T-cell (primary cell): Measurements from ENCODE around the gene TBC1D24. TPM values are rescaled to one million over a fixed set of nuclear protein-coding genes. Genes with fewer than 3 reads are reported as not detected.

Experiments used
- ATAC-seq, 4 experiments: fragments of 200-7000 bp in 3 of 4; fragments of 150-1000 bp in 1 of 4; cut with Tn5 transposase; replicated peaks in 1 of 4; 1 replicate in 3 of 4; 2 replicates in 1 of 4; pipeline ENCODE4 v1.10.0; 2021; ENCODE audit warnings: moderate library complexity in 3 of 4, mild to moderate bottlenecking in 2 of 4, moderate number of reproducible peaks in 1 of 4
- CTCF ChIA-PET, 2 donors: fragments of 300-600 bp; sonication (Branson Sonifier 250); formaldehyde crosslinking; loops; one replicate each; lab custom pipeline; 2022; ENCODE audit warnings: antibody characterized with exemption in 2 of 2; lab: Charles Lee
- POLR2A ChIA-PET, 2 donors: fragments of 300-600 bp; sonication (Branson Sonifier 250); formaldehyde crosslinking; loops; one replicate each; lab custom pipeline; 2022; ENCODE audit warnings: antibody characterized with exemption in 2 of 2; lab: Charles Lee
- DNase-seq, 35 experiments: peaks; one replicate each; pipeline versions ENCODE4 v3.0.0 to v3.0.0-alpha.2; 2013 to 2023
- H3K27ac ChIP-seq: one replicate; pipeline ENCODE4 v1.5.1; 2013; ENCODE audit warnings: low read length
- H3K27me3 ChIP-seq, 2 experiments: replicated peaks in 1 of 2; 1 replicate in 1 of 2; 2 replicates in 1 of 2; pipeline versions ENCODE4 v1.6.1 to v1.7.0; 2013; ENCODE audit warnings: low read length in 1 of 2, mixed read lengths in 1 of 2; ENCODE audit not compliant: control insufficient read depth in 2 of 2, insufficient read depth in 2 of 2; ENCODE audit errors: extremely low read depth in 1 of 2
- H3K36me3 ChIP-seq, 2 donors: 1 replicate in 1 of 2; 2 replicates in 1 of 2; pipeline versions ENCODE4 v1.6.1 to v1.7.0; 2013; ENCODE audit warnings: low read length in 1 of 2; ENCODE audit not compliant: control insufficient read depth in 2 of 2, insufficient read depth in 1 of 2; ENCODE audit errors: extremely low read depth in 1 of 2
- H3K4me1 ChIP-seq, 2 experiments: 1 replicate in 1 of 2; 2 replicates in 1 of 2; pipeline versions ENCODE4 v1.6.1 to v1.7.0; 2013; ENCODE audit warnings: low read length in 2 of 2, mixed read lengths in 1 of 2; ENCODE audit not compliant: insufficient read depth in 2 of 2, control insufficient read depth in 1 of 2; ENCODE audit errors: extremely low read depth in 1 of 2
- H3K4me3 ChIP-seq, 2 donors: 1 replicate in 1 of 2; 2 replicates in 1 of 2; pipeline versions ENCODE4 v1.5.1 to v1.7.0; 2013; ENCODE audit warnings: mild to moderate bottlenecking in 2 of 2, low read length in 1 of 2, moderate library complexity in 1 of 2; ENCODE audit not compliant: control insufficient read depth in 1 of 2; ENCODE audit errors: extremely low read depth in 1 of 2
- H3K9me3 ChIP-seq: 2 replicates; pipeline ENCODE4 v1.7.0; 2013
- H3K27ac Mint-ChIP-seq, 2 donors: one replicate each; pipeline ENCODE4 v1.8.0; 2020 to 2021; ENCODE audit warnings: mild to moderate bottlenecking in 2 of 2, mixed read lengths in 2 of 2
- H3K27me3 Mint-ChIP-seq, 2 donors: one replicate each; pipeline ENCODE4 v1.8.0; 2021 to 2022; ENCODE audit warnings: mixed read lengths in 2 of 2
- H3K36me3 Mint-ChIP-seq: one replicate; pipeline ENCODE4 v1.8.0; 2021; ENCODE audit warnings: mixed read lengths
- H3K4me1 Mint-ChIP-seq, 3 donors: one replicate each; pipeline ENCODE4 v1.8.0; 2020 to 2022; ENCODE audit warnings: mixed read lengths in 3 of 3, mild to moderate bottlenecking in 1 of 3
- H3K4me3 Mint-ChIP-seq, 3 donors: one replicate each; pipeline ENCODE4 v1.8.0; 2020 to 2022; ENCODE audit warnings: mild to moderate bottlenecking in 3 of 3, mixed read lengths in 3 of 3, moderate library complexity in 3 of 3
- H3K9me3 Mint-ChIP-seq, 3 donors: one replicate each; pipeline ENCODE4 v1.8.0; 2020 to 2022; ENCODE audit warnings: mixed read lengths in 3 of 3
- WGBS: methylation state at CpG from one replicate; pipeline ENCODE4 v1.1.5; 2013; ENCODE audit warnings: missing lambda C conversion rate; ENCODE audit not compliant: insufficient coverage; 5-methylcytosine and 5-hydroxymethylcytosine counted together
- total RNA-seq, 35 experiments: library from RNA in 6 of 35; stranded (reverse) in 6 of 35; fragments of 120-200 nt in 1 of 35; gene quantifications; one replicate each; pipeline versions ENCODE4 v1.2.1 to v1.2.4 and lab custom pipeline; 2013 to 2026

The TBC1D24 gene
- total RNA-seq, 5 donors from 2014 or later (not counting 1 experiment from before 2014, with no cell fraction given), result 8.3 to 22.2 (median 10.7) TPM

- no peak overlapping the region for H3K4me3 ChIP-seq
- DNase-seq (no peak), ATAC-seq (no peak)
- H3K27ac Mint-ChIP-seq, result peak overlapping the region in 1 of 2 donors; percentile 23
- no peaks in the 10 kb centered on the region for H3K9me3 ChIP-seq
- no peaks in the 10 kb centered on the region for H3K36me3 ChIP-seq
- H3K9me3 Mint-ChIP-seq, result no peaks in the 10 kb centered on the region
- 89% methylated on average over 14 of the region's 18 CpGs for WGBS
- peaks cover 0 to 13% of the 10 kb centered on the region in 2 experiments for H3K27me3 ChIP-seq
- ChIA-PET POLR2A (no interaction called here), CTCF (interaction anchor here in 1 of 2 donors (0.6 kb wide), 1 partner anchor 600 kb away, joined by 3 read pairs; no protein-coding TSS in a partner anchor)
- H3K4me3 Mint-ChIP-seq, result no peak overlapping the region
- H3K36me3 Mint-ChIP-seq, result no peaks in the 10 kb centered on the region
- H3K27me3 Mint-ChIP-seq, result no peaks in the 10 kb centered on the region
- peaks cover 0 to 10% of the 10 kb centered on the region in 2 experiments for H3K4me1 ChIP-seq
- H3K4me1 Mint-ChIP-seq, result peaks cover 11 to 23% (median 16%) of the 10 kb centered on the region in 3 donors
- no peak overlapping the region for H3K27ac ChIP-seq
These were observed 33.9 kb downstream of the TBC1D24 start for GRCh38 chr16:2508722-2509400.

DNA sequence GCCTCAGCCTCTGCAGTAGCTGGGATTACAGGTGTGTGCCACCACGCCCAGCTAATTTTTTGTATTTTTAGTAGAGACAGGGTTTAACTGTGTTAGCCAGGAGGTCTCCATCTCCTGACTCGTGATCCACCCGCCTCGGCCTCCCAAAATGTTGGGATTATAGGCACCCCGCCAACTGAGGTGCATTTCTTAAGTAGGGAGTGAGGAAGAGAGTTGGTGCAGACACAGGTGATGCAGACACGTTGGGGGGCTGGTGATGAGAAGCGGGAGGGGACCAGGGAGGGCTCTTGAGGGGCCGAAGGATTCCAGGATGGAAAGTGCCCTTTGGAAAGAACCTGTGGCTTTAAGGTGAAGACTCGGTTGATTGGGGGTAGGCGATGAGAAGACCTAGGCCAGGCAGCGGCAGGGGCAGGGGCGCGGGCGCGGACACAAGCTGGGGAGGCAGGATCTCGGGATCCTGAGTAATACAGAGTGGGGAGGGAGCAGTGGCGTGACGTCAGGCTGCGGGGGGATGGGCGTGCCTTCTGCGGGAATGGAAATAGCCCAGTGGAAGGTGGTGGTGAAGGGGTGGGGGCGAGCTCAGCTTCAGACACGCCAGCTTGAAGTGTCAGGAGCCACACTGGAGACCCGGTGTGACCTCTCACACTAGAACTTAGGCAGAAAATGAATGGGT is 36.3 kb downstream of the TBC1D24 start:
- Histone ChIP-seq H3K27ac (no peak overlapping the region), H3K36me3 (no peaks in the 10 kb centered on the region), H3K4me3 (no peak overlapping the region), H3K4me1 (peaks cover 13 to 28% of the 10 kb centered on the region in 2 experiments), H3K27me3 (peaks cover 0 to 13% of the 10 kb centered on the region in 2 experiments), H3K9me3 (no peaks in the 10 kb centered on the region)
- 90% methylated on average over 19 of the region's 24 CpGs for WGBS
- CTCF ChIA-PET, result no interaction called here
- no peaks in the 10 kb centered on the region for H3K27me3 Mint-ChIP-seq
- POLR2A ChIA-PET, result no interaction called here
- ATAC-seq, result no peak
- H3K36me3 Mint-ChIP-seq, result no peaks in the 10 kb centered on the region
- H3K4me3 Mint-ChIP-seq, result no peak overlapping the region
- peaks cover 28 to 38% (median 29%) of the 10 kb centered on the region in 3 donors for H3K4me1 Mint-ChIP-seq
- DNase-seq, result no peak
- H3K27ac Mint-ChIP-seq, result peak overlapping the region in 1 of 2 donors; percentile 61
- no peaks in the 10 kb centered on the region for H3K9me3 Mint-ChIP-seq

- Mint-ChIP-seq H3K27ac (peak overlapping the region; percentile 90 to 92), H3K4me3 (peak overlapping the region; percentile 52 to 87 (median 84)), H3K9me3 (no peaks in the 10 kb centered on the region), H3K36me3 (peaks cover 3% of the 10 kb centered on the region), H3K27me3 (no peaks in the 10 kb centered on the region), H3K4me1 (peaks cover 37 to 45% (median 38%) of the 10 kb centered on the region in 3 donors)
- ATAC-seq (no peak), DNase-seq (no peak)
- Histone ChIP-seq H3K4me3 (no peak overlapping the region), H3K27ac (no peak overlapping the region), H3K9me3 (no peaks in the 10 kb centered on the region), H3K36me3 (peaks cover 0 to under 1% of the 10 kb centered on the region in 2 donors), H3K27me3 (peaks cover 0 to 13% of the 10 kb centered on the region in 2 experiments), H3K4me1 (peaks cover 22 to 37% of the 10 kb centered on the region in 2 experiments)
- POLR2A ChIA-PET, result interaction anchor here in 1 of 2 donors (0.6 kb wide), 1 partner anchor 68 kb away, joined by 3 read pairs; no protein-coding TSS in a partner anchor
- CTCF ChIA-PET, result no interaction called here
- 93% methylated on average over 15 of the region's 17 CpGs for WGBS
These were observed 37.2 kb downstream of the TBC1D24 start for GRCh38 chr16:2511996-2512734.

- peak overlapping the region; percentile 90 to 92 for H3K27ac Mint-ChIP-seq
- no peaks in the 10 kb centered on the region for H3K27me3 Mint-ChIP-seq
- Histone ChIP-seq H3K27me3 (peaks cover 0 to 13% of the 10 kb centered on the region in 2 experiments), H3K4me1 (peaks cover 22 to 44% of the 10 kb centered on the region in 2 experiments), H3K4me3 (peak overlapping the region; percentile 17 to 87), H3K27ac (peak overlapping the region; percentile 78), H3K36me3 (peaks cover 0 to 4% of the 10 kb centered on the region in 2 donors), H3K9me3 (no peaks in the 10 kb centered on the region)
- ATAC-seq, result peak in 3 of 4 experiments; percentile 1 to 17 (median 8)
- POLR2A ChIA-PET, result interaction anchor here in 1 of 2 donors (0.6 kb wide), 1 partner anchor 69 kb away, joined by 3 read pairs; no protein-coding TSS in a partner anchor
- H3K36me3 Mint-ChIP-seq, result peaks cover 3% of the 10 kb centered on the region
- peaks cover 44 to 52% (median 45%) of the 10 kb centered on the region in 3 donors for H3K4me1 Mint-ChIP-seq
- peak in 19 of 35 experiments; percentile 28 to 61 (median 38) for DNase-seq
- CTCF ChIA-PET, result no interaction called here
- H3K9me3 Mint-ChIP-seq, result no peaks in the 10 kb centered on the region
- WGBS, result 47% methylated on average over 13 of the region's 15 CpGs
- H3K4me3 Mint-ChIP-seq, result peak overlapping the region; percentile 75 to 87 (median 84)
These were observed 37.9 kb downstream of the TBC1D24 start for GRCh38 chr16:2512735-2513404.

- Mint-ChIP-seq H3K27ac (peak within 1 kb of the TSS; percentile 90 to 92), H3K9me3 (no peaks in the 10 kb centered on the region), H3K36me3 (peaks cover 3% of the 10 kb centered on the region), H3K4me3 (peak within 1 kb of the TSS; percentile 87 to 92 (median 89)), H3K27me3 (no peaks in the 10 kb centered on the region), H3K4me1 (peaks cover 50 to 57% (median 51%) of the 10 kb centered on the region in 3 donors)
- Histone ChIP-seq H3K27me3 (peaks cover 0 to 13% of the 10 kb centered on the region in 2 experiments), H3K36me3 (peaks cover 0 to 4% of the 10 kb centered on the region in 2 donors), H3K9me3 (no peaks in the 10 kb centered on the region), H3K27ac (peak within 1 kb of the TSS; percentile 89), H3K4me3 (peak within 1 kb of the TSS; percentile 87), H3K4me1 (peaks cover 22 to 52% of the 10 kb centered on the region in 2 experiments)
- CTCF ChIA-PET, result no interaction called here
- under 1% methylated on average over 107 of the region's 122 CpGs for WGBS
- ATAC-seq (peak; percentile 89 to 93 (median 90)), DNase-seq (peak; percentile 82 to 96 (median 88))
- POLR2A ChIA-PET, result interaction anchor here in 1 of 2 donors (0.8 kb wide), 1 partner anchor 549 kb away, joined by 4 read pairs; the partner anchor contains the start of gene RPS2
These were observed 38.7 kb downstream of the TBC1D24 start, which contains the start of gene ATP6V0C for GRCh38 chr16:2513405-2514332. TSS of gene ATP6V0C (plus strand) at chr16:2513952. CDS start at chr16:2514104, 152 bp downstream.
